GM21526 (cell line): ENCODE results near the gene ME3.

Experiments
- ATAC-seq: cut with Tn5 transposase; IDR thresholded peaks from one replicate; pipeline ENCODE4 v1.9.1; 2021; ENCODE audit warnings: moderate library complexity; ENCODE audit not compliant: unreplicated experiment, low FRiP score

The ME3 gene

DNA sequence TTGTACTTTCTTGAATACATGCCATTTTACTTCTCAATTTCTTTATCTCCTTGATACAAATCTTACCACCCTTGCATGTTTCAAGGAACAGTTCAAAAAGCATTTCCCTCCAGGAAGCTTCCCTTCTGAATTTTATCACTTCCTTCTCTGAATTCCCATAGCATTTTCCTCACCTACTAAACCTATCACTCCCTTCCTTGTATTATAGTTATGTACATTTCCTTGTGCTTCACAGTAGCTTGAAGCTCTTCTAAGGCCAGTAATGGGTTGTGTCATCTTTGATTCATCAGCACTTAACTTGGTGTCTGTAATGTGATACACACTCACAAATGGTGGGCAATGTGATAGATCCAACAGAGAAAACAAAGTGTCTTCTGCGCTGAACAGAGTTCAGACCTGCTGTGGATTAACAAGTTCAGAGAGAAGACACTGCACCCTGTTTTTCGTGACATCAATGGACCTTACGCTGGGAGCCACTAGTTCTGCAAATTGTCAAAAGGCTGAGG lies 170.2 kb downstream of the ME3 start:
- ATAC-seq: no peak

- ATAC-seq: no peak
Observed at GRCh38 chr11:86500500-86501140, 171.8 kb downstream of the ME3 start.

DNA sequence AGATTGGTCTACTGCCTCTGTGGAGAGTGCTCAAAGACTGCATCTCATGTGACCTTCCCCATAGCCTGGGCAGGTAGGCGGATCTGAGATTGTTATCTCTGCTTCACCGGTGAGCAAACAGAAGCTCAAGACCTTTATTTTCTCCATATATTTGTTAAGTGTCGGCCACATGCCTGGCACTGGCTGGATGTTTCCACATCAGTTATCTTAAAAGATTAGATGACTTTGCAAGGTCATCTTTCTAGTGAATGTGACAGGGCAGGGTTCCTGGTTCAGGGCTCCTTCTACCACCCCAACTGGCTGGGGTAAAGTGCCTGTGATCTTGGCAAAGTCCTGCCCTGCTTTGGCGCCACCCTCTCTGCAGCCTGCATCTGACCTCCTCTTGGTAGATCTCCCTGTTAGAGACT lies 172.7 kb downstream of the ME3 start:
- ATAC-seq: no peak

DNA sequence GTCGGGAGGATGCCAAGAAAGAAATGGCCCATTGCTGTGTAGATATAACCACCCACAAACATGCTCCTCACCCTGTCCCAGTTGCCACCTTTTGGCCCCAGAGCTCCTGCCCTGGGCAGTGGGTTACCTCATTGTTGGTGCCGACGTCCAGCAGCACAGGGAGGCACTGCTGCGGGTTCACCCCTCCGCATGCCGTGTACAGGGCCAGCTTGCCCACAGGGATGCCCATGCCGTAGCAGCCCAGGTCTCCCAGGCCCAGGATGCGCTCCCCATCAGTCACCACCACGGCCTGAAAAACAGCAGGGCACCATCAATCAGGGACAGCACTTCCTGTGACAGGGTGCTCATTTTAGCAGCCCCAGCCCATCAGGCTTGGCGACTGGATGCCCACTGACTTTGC lies 174.6 kb downstream of the ME3 start:
- no peak for ATAC-seq

DNA sequence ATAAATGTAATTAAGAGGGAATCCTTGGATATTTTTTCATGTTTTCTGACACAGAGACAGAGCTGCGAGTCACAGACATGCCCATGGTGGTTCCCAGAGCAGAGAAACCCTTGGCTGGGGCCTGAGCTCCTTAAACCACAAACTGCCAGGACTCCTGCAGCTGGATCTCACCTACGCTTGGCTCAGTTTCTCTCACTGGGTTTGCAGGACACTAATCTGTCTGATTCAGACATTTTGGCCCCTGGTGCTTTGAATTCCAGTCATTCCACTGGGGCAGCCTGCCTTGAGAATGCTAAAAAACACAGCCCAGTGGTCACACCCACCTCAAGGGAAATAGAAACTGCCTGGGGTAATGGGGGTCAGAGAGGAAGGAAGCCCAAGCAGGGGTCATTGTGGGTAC lies 175.1 kb downstream of the ME3 start:
- ATAC-seq: no peak

DNA sequence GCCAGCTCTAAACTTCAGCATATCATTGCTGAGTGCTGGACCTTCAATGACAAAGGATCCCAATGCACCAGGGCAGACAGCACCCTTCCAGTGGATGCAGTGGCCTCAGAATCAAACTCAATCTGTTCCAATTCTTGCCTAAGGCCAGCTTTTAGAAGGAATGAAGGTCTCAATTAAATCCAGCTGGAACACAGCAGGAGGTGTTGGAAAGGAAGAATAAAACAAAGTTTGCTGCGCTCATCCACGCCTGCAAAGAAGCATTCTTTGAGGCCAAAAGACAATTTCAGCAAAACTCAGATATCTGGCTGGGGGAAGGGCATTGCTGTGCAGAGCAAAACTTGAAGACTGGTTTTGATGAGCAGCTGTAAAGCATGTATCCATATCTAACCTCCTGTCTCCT lies 177.1 kb downstream of the ME3 start:
- no peak for ATAC-seq

- no peak for ATAC-seq
Observed at GRCh38 chr11:86492370-86493010, 179.9 kb downstream of the ME3 start.

- ATAC-seq: no peak
Observed at GRCh38 chr11:86491027-86491426, 181.4 kb downstream of the ME3 start.

- no peak for ATAC-seq
Observed at GRCh38 chr11:86490582-86490981, 181.8 kb downstream of the ME3 start.

GRCh38 chr11:86489442-86489841 lies 183.0 kb downstream of the ME3 start:
- ATAC-seq: no peak

GRCh38 chr11:86488553-86488952 lies 183.9 kb downstream of the ME3 start:
- no peak for ATAC-seq

DNA sequence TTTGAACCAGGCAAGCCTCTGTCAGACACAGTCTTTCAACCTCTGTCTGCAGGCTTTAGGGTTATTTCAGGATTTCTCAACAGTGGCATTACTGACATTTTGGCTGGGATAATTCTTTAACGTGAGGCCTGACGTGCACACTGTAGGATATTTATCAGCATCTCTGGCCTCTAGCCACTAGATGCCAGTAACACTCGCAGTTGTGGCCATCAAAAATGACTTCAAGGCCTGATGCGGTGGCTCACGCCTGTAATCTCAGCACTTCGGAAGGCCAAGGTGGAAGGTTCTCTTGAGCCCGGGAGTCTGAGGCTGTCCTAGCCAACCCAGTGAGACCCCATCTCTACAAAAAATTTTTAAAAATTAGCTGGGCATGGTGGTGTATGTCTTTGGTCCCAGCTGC lies 184.7 kb downstream of the ME3 start:
- no peak for ATAC-seq

DNA sequence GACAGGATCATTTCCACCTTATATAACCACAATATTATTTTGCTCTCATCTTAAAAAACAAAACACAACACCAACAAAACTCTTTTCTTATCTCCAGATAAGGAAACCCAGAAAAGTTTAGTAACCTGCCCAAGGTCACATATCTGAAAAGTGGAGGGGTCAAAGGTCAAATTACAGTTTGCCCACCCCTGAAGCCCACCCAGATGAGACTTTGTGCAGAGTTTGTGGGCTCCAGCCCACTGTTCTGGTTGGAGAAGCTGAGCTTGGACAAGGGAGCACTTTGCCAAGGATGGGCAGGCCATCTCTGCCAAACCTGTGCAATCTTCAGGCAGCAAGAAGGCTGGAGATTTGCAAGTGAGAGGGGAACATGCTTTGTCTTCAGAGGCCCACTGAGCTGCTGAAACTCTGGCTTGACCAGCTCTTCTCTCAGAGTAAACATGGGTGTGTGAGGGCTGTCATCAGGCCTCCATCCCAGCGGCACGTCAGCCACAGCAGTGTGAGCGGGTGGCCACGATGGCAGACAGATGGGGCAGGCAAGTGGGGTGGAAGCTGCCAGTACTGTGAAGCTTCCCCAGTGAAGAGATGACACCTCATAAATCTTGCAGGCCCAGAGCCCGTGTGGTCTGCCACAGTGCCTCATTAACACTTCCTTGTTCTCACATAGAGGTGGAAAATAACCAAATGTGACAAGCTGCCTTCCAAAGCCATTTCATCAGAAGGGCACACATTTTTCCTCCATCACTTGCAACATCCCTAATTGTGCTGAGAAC lies 186.0 kb downstream of the ME3 start:
- no peak for ATAC-seq

DNA sequence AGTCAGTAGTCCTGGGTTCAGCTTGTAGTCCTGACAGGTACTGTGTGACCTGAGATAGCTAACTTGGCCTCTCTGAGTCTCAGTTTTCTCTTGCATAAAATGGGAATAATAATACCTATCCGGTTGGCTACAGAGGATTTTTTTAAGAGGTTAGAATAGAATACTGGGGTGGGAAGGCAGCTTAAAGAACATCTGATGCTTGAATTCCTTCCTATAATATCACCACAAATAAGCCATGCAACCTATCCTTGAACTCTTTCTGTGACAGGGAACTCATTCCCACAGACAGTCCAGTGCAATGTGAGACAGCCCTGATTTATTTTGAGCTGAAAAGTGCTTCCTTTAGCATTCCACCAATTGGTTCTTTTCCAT lies 187.6 kb downstream of the ME3 start:
- ATAC-seq: no peak

DNA sequence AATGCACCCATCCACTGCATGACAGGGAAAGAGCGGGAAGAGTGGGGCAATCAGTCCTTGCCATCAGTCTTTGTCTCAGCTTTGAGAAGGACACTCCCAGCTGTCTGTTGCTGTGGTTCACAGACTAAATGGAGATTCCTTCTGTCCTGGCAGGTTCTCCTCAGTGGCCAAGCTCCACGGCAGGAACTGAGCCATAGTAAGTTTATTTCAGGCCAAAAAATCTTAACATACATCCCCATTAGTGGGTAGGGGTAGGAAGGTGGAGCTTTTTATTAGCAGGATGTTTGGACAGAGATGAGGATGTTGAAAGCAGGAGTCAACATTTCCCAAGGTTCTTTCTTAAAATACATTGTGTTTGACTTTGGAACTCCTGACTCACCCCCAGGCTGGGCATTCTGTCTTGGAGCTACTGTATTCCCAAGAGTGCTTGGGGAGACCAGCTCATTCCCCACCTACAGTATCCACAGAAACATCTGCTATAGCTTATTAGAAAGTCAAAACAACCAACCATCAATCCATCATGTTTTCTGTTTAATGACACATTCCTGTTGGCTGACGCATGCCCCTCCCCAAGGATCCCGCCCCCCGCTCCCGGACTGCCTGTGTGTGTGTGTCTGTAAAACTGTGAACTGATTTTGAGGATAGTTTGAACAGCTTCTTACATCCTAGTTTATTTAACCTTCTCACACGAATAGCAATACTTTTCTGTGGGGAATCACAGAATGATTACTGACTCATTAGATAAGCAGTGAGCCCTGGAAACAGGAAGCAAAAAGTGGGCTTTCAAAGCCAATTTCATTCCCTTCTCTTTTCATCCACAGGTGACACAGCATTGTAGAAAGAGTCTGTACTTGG lies 188.2 kb downstream of the ME3 start:
- no peak for ATAC-seq

- no peak for ATAC-seq
Observed at GRCh38 chr11:86483610-86483939, 188.8 kb downstream of the ME3 start.

- no peak for ATAC-seq
Observed at GRCh38 chr11:86482692-86483091, 189.7 kb downstream of the ME3 start.

- no peak for ATAC-seq
Observed at GRCh38 chr11:86481399-86481798, 191.0 kb downstream of the ME3 start.

- no peak for ATAC-seq
Observed at GRCh38 chr11:86478348-86478747, 194.1 kb downstream of the ME3 start.

- no peak for ATAC-seq
Observed at GRCh38 chr11:86477495-86478155, 194.8 kb downstream of the ME3 start.
